Endothelial cell (in vitro differentiated cells): ENCODE results near the gene ADORA1. TPM values are rescaled to one million over a fixed set of nuclear protein-coding genes. Genes with fewer than 3 reads are reported as not detected.

Experiments
- DNase-seq: peaks from one replicate; pipeline ENCODE4 v3.0.0; 2021; ENCODE audit warnings: low spot score
- H3K27ac Mint-ChIP-seq: one replicate; pipeline ENCODE4 v1.8.0; 2021; ENCODE audit warnings: mixed read lengths, inconsistent platforms; ENCODE audit not compliant: unreplicated experiment
- H3K27me3 Mint-ChIP-seq: one replicate; pipeline ENCODE4 v1.8.0; 2021; ENCODE audit warnings: mild to moderate bottlenecking, moderate library complexity, mixed read lengths, inconsistent platforms; ENCODE audit not compliant: unreplicated experiment
- H3K36me3 Mint-ChIP-seq: one replicate; pipeline ENCODE4 v1.8.0; 2021; ENCODE audit warnings: mild to moderate bottlenecking, low read depth, mixed read lengths, inconsistent platforms; ENCODE audit not compliant: unreplicated experiment
- H3K4me1 Mint-ChIP-seq: one replicate; pipeline ENCODE4 v1.8.0; 2021; ENCODE audit warnings: mild to moderate bottlenecking, mixed read lengths, inconsistent platforms; ENCODE audit not compliant: unreplicated experiment
- H3K4me3 Mint-ChIP-seq: one replicate; pipeline ENCODE4 v1.8.0; 2021; ENCODE audit warnings: mild to moderate bottlenecking, mixed read lengths, inconsistent platforms; ENCODE audit not compliant: unreplicated experiment
- H3K9me3 Mint-ChIP-seq: one replicate; pipeline ENCODE4 v1.8.0; 2021; ENCODE audit warnings: mixed read lengths, inconsistent platforms; ENCODE audit not compliant: unreplicated experiment
- CTCF ChIP-seq: fragments of 200-600 bp; sonication (generic); IDR thresholded peaks from one replicate; pipeline ENCODE4 v1.5.0; 2021; ENCODE audit warnings: antibody characterized with exemption; ENCODE audit not compliant: unreplicated experiment
- total RNA-seq: library from RNA; stranded (reverse); fragmentation: NEBNext Ultra II Directional; extraction: Animal tissue kit (Norgen Biotek cat#: 25700); gene quantifications from one replicate; pipeline ENCODE4 v1.2.1, GENCODE V29; 2021; ENCODE audit not compliant: unreplicated experiment

The ADORA1 gene
- total RNA-seq, 1 donor from 2014 or later: 16.3 TPM

GRCh38 chr1:203145321-203146041 is 18.0 kb downstream of the ADORA1 start:
- peaks cover 6% of the 10 kb centered on the region for H3K27me3 Mint-ChIP-seq
- no peaks in the 10 kb centered on the region for H3K9me3 Mint-ChIP-seq
- H3K4me1 Mint-ChIP-seq: peaks cover 46% of the 10 kb centered on the region
- H3K4me3 Mint-ChIP-seq: no peak overlapping the region
- TF ChIP-seq CTCF: no peak
- peaks cover 22% of the 10 kb centered on the region for H3K36me3 Mint-ChIP-seq
- no peak for DNase-seq
- peak overlapping the region; percentile 30 for H3K27ac Mint-ChIP-seq

- Mint-ChIP-seq H3K9me3 (no peaks in the 10 kb centered on the region), H3K27me3 (peaks cover 6% of the 10 kb centered on the region), H3K27ac (no peak overlapping the region), H3K36me3 (peaks cover 22% of the 10 kb centered on the region), H3K4me3 (no peak overlapping the region), H3K4me1 (peaks cover 46% of the 10 kb centered on the region)
- no peak for TF ChIP-seq CTCF
- no peak for DNase-seq
These were observed 18.5 kb downstream of the ADORA1 start for GRCh38 chr1:203146042-203146369.

- no peak overlapping the region for H3K27ac Mint-ChIP-seq
- H3K4me3 Mint-ChIP-seq: no peak overlapping the region
- no peak for DNase-seq
- TF ChIP-seq CTCF: no peak
- H3K36me3 Mint-ChIP-seq: peaks cover 22% of the 10 kb centered on the region
- H3K9me3 Mint-ChIP-seq: no peaks in the 10 kb centered on the region
- H3K27me3 Mint-ChIP-seq: peaks cover 6% of the 10 kb centered on the region
- peaks cover 47% of the 10 kb centered on the region for H3K4me1 Mint-ChIP-seq
These were observed 19.0 kb downstream of the ADORA1 start for GRCh38 chr1:203146537-203146936.

- Mint-ChIP-seq H3K9me3 (no peaks in the 10 kb centered on the region), H3K4me3 (no peak overlapping the region), H3K4me1 (peaks cover 53% of the 10 kb centered on the region), H3K27ac (peak overlapping the region; percentile 48), H3K36me3 (peaks cover 16% of the 10 kb centered on the region), H3K27me3 (peaks cover 6% of the 10 kb centered on the region)
- no peak for TF ChIP-seq CTCF
- no peak for DNase-seq
These were observed 19.9 kb downstream of the ADORA1 start for GRCh38 chr1:203147376-203147775.

- Mint-ChIP-seq H3K27me3 (peaks cover 6% of the 10 kb centered on the region), H3K27ac (no peak overlapping the region), H3K9me3 (no peaks in the 10 kb centered on the region), H3K4me1 (peaks cover 60% of the 10 kb centered on the region), H3K36me3 (peaks cover 9% of the 10 kb centered on the region), H3K4me3 (no peak overlapping the region)
- TF ChIP-seq CTCF: peak; percentile 64
- DNase-seq: no peak
These were observed 20.6 kb downstream of the ADORA1 start for GRCh38 chr1:203148127-203148526.
